HG02678 (cell line): ENCODE data around the gene TTC31.

ENCODE experiments used
- ATAC-seq: cut with Tn5 transposase; IDR thresholded peaks from one replicate; pipeline ENCODE4 v1.9.1; 2021; ENCODE audit warnings: mild to moderate bottlenecking, moderate library complexity; ENCODE audit not compliant: unreplicated experiment

The TTC31 gene

DNA sequence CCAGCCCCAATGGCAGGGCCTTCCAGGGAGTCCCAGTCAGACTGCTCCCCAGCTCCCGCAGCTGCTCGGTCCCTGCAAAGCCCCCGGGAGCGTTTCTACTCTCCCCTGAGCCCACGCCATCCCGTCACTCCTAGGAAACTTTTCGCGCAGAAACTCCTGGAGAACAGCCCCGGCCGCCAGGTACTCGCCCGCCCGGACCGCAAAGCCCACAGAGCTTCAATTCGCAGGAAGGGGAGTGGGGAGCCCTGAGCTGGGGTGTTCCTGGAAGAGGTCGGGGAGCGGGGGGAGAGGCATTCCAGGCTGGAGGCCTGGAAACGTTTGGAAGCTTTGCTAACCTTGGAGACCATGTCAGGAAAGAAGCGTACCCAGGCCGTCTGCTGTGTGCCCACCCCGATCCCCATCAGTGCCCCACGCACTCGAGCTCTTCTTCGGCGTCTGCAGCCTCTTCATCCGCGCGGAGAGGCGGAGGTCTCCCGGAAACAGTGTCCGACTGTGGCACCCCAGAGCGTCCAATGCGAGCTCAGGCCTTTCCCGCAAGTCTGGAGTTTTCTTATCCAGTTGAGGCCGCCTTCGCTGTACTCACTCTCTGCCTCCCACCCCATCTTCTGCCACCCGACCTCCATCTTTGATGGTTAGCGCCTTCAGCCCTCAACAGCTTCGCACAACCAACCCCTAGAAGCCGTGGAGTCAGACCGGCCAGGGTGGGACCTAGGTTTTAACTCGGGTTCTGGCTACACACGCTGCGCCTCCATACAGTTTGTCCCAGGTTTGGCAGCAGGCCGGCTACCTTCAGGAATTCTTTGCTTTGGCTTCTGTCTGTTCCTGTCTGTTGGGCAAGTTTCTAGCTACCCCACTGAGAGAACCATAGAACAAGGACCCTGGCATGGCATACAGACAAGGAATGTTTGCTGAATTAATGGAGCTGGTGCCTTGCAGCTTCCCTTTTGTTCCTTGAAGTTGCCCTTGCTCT, 20.9 kb downstream of the TTC31 start:
- no peak for ATAC-seq

DNA sequence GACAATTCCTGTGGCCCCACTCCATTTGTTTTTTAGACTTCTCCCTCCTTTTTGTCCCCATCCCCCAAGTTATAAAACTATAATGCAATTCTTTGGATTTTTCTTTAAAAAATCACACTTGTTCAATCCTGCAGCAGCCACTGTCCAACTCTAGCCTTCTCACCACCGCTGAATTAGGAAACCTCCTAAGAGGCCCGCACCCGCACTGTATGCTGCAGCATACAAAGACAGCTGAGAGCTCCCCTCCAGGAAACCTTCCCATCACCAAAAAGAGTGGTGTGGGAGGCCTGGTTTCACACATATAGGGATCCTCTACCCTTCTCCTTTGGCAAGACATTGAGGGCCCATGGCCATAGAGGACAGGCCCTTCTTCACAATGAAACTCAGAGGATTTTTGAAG, 21.7 kb downstream of the TTC31 start:
- no peak for ATAC-seq

GRCh38 chr2:74505448-74506246, 22.8 kb downstream of the TTC31 start:
- no peak for ATAC-seq

DNA sequence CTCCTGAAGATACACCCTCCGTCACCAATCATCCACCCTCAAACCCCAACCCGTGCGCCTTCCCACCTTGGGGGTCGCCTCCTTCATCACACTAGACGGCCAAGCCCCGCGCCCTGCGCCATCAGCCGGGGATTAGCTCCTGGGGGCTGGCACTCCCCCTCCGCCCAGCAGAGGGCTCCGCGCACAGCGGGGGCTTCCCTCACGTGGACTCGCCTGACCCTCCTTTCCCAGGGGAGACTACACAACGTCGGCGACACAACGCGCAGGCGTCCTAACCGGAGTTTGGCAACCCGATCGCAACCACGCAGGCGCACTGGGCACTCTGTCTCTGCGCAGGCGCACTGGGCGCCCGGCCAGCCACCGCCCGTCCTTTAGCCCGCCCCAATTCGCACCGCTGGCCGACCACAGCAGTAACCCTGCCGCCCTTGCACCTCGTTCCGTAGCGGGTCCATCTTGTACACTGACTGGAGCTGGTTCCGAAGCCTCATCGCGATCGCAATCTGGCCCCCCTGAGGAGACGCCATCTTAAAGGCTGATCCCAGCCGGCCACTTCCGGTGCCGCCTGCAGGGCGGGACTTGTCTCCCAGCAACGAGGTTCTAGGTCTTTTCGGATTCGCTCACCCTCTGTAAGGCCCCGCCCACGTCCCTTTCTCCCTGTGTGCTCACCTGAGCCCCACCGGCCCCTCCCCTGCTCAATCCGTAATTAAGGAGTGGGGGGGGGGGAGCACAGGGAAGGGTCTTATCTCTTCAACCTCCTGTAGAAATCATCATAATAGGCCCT, 24.5 kb downstream of the TTC31 start, which contains the start of gene PCGF1:
PCGF1 (minus strand) TSS at position 551 of the 781 bp plus-strand sequence; CDS start at position 524, 27 bp downstream.
- ATAC-seq = peak; percentile 89

DNA sequence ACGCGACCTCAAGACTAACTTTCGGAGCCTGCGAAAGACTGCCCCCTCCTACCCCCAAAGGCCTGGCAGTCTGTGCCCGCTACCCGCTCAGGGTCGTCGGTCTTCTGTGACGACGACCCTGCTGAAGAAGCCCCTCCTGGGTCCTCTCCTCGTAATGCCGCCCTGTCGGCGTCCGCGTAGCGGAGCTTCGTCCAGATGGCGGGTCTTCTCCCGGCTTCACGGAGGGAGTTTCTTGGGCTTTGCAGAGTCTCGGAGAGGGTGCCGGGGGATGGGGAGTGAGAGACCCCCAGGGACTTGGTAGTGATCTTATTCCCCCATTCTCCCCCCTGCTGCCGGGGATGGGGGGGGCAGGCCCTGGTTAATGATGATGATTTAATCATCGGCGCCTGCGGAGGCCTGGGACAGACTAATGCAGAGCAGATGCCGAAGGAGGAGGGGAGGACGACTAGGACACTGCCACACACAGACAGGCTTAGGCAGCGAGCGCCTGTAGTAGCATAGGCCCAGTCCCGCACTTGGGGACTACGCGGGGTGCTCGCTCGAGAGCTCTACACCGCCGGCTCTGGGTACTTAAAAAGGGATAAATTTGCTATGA, 25.1 kb downstream of the TTC31 start:
- ATAC-seq = no peak

DNA sequence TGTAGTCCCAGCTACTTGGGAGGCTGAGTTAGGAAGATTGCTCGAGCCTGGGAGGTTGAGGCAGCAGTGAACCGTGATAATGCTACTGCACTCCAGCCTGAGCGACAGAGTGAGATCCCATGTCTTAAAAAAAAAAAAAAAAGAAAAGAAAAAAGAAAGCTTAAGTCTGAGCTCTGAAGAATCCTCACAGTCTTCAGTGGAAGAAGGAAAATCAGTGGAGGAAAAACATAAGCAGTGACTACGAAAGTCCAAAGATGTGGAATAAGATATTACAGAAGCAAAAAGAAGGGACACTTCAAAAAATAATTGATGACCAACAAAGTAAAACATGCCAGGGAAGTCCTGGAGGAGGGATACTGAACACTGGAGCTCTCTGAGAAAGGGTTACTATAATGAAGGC, 27.4 kb downstream of the TTC31 start:
- no peak for ATAC-seq

GRCh38 chr2:74511104-74511989, 28.5 kb downstream of the TTC31 start:
- no peak for ATAC-seq

- no peak for ATAC-seq
Observed at GRCh38 chr2:74512744-74513604, 30.1 kb downstream of the TTC31 start.

DNA sequence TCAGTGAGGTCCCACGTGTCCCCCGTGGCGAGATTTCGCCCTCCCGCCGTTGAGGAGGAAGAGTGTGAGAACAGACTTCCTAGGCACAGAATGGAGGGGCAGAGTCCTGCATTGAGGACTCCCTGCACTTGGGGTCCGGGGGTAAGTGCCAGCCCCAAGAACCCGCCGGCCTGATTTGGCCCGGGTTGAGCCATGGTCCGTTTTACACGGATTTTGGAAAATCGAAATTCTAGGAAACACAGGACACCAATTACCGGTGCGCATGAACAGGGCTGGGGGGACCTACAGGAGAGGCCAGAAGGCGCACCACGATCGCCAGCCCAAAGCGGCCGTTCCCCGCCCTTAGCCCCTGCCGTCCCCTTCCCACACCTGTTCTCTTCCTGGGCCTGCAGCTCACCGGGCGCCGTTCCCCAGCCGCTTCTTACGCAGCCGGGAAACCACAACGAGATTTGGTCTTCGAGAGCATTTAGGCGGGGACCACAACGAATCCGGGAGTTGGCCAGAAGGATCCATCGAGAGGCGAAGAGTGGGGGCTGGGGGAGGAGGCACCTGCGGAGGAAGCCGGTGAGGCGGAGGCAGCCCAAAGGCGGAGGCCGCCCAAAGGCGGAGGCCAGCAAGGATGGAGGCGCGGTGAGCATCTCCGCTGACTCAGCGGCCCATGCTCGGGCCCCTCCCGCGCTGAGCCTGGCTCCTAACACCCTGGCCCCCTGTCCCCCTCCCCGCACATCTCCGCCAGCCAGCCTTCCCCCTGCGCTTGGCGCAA, 30.9 kb downstream of the TTC31 start:
- ATAC-seq = no peak

DNA sequence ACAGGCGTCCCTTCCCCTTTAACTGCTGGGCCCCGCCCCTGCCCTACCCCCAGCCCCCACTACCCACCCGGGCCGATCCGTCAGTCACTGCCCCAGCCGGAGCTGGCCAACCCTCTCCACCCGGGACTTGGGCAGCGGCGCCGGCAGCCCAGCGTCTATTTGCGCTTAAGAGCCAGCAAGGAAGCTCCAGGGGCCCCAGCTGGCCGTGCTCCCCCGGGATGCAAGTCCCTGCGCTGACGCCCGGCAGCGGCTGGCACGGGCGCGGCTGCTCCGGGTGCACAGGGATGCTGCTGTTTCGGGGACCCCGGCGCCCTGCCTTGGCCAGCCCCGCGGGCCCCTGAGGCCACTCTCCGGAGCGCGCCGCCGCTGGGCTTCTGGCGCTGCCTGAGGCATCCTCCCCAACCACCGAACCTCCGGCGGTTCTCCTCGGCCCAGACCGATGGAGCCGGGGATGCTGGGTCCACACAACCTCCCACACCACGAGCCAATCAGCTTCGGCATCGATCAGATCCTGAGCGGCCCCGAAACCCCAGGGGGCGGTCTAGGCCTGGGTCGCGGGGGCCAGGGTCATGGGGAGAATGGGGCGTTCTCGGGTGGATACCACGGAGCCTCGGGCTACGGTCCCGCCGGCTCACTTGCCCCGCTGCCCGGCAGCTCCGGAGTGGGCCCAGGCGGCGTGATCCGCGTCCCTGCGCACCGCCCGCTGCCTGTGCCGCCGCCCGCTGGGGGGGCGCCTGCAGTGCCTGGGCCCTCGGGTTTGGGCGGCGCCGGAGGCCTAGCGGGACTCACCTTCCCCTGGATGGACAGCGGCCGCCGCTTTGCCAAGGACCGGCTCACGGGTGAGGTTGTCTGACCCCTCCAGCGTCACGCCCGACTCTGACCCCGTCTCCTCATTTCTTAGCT, 31.7 kb downstream of the TTC31 start, which contains the start of gene TLX2:
TLX2 (plus strand) TSS at position 83 of the 903 bp plus-strand sequence; CDS start at position 440, 357 bp downstream.
- no peak for ATAC-seq

DNA sequence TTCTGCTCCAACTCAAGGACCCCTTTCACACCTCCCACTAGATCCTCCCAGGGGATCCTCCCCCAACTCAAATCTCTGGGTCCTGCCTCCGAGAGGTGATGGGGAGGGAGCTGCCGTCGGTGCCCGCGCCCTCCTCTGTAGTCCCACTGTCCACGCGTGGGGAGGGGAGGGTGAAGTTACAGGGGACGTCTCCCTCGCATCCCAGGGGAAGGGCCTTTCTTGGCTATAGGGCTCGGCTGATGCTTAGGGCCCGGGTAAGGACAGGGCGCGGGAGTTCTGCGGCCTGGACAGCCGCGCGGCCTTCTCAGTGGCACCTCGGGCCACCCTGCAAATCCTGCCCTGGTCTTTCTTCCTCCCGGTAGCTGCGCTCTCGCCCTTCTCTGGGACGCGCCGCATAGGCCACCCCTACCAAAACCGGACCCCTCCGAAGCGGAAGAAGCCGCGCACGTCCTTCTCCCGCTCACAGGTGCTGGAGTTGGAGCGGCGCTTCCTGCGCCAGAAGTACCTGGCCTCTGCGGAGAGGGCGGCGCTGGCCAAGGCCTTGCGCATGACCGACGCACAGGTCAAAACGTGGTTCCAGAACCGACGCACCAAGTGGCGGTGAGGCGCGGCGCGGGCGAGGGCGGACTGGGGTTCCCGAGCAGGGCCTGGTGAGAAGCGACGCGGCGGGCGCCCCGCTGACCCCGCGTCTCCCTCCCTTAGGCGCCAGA, 32.5 kb downstream of the TTC31 start:
- no peak for ATAC-seq

- peak; percentile 70 for ATAC-seq
Observed at GRCh38 chr2:74515981-74516633, 33.2 kb downstream of the TTC31 start.

DNA sequence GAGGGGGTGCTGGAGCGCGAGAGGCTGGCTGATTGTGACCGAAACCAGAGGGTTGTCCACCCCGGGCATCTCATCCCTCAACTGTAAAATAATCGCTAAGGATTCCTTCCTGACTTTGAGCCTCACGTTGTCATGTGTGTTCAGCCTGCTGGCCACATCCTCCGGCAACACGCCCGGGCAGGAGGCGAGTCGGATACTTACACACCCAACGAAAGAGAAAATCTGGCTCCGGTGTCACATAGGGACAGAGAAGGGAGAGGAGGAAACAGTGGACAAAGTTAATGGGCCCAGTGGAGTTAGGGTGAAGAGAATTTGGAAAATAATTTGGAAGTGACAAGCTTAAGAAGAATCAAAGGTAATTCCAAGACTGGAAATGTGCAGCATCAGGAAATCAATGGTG, 33.8 kb downstream of the TTC31 start:
- no peak for ATAC-seq

GRCh38 chr2:74522516-74522915, 39.6 kb downstream of the TTC31 start:
- ATAC-seq = no peak

- no peak for ATAC-seq
Observed at GRCh38 chr2:74524005-74524404, 41.1 kb downstream of the TTC31 start.
